HAP-1 (cell line): ENCODE data around the gene XYLT1.

ENCODE experiments used
- DNase-seq, 2 experiments: peaks; one replicate each; pipeline ENCODE4 v3.0.0-alpha.2; 2016 to 2020; ENCODE audit warnings: low spot score in 2 of 2
- H3K27me3 ChIP-seq: fragments of 250-450 bp; sonication (Bioruptor Pico); 2 replicates; pipeline ENCODE4 v1.5.1; 2020; ENCODE audit warnings: low read depth, mild to moderate bottlenecking, moderate library complexity
- H3K36me3 ChIP-seq: fragments of 250-450 bp; sonication (Bioruptor Pico); replicated peaks from 2 replicates; pipeline ENCODE4 v1.5.1; 2020; ENCODE audit warnings: mild to moderate bottlenecking
- H3K4me1 ChIP-seq: fragments of 250-450 bp; sonication (Bioruptor Pico); 2 replicates; pipeline ENCODE4 v1.5.1; 2020; ENCODE audit warnings: mild to moderate bottlenecking
- H3K4me3 ChIP-seq: fragments of 250-450 bp; sonication (Bioruptor Pico); 2 replicates; pipeline ENCODE4 v1.5.1; 2020; ENCODE audit warnings: mild to moderate bottlenecking, moderate library complexity
- H3K9me3 ChIP-seq: fragments of 250-450 bp; sonication (Bioruptor Pico); 2 replicates; pipeline ENCODE4 v1.5.1; 2020; ENCODE audit warnings: mild to moderate bottlenecking, moderate library complexity
- in situ Hi-C: fragments of 300-500 bp; cut with MboI; formaldehyde crosslinking; loops from 3 replicates; pipeline ENCODE4 v1.14.3; 2020; ENCODE audit warnings: low sequenced_read_pairs, inconsistent platforms, mixed read lengths

The XYLT1 gene

GRCh38 chr16:17265154-17265553 is 205.6 kb downstream of the XYLT1 start:
- H3K27me3 ChIP-seq = no peaks in the 10 kb centered on the region
- 0 out of 2 replicates have a peak, but pooled peaks cover 2% of the 10 kb centered on the region for H3K9me3 ChIP-seq
- H3K4me3 ChIP-seq = no peak overlapping the region
- in situ Hi-C loops = no loop called here
- DNase-seq = no peak
- H3K36me3 ChIP-seq = no peaks in the 10 kb centered on the region
- no peaks in the 10 kb centered on the region for H3K4me1 ChIP-seq

- no peak for DNase-seq
- Histone ChIP-seq H3K36me3 (no peaks in the 10 kb centered on the region), H3K9me3 (0 out of 2 replicates have a peak, but pooled peaks cover 2% of the 10 kb centered on the region), H3K27me3 (no peaks in the 10 kb centered on the region), H3K4me1 (no peaks in the 10 kb centered on the region), H3K4me3 (no peak overlapping the region)
- in situ Hi-C loops = no loop called here
Observed at GRCh38 chr16:17261197-17261858, 209.4 kb downstream of the XYLT1 start.

GRCh38 chr16:17260276-17260849 is 210.4 kb downstream of the XYLT1 start:
- in situ Hi-C loops = no loop called here
- DNase-seq = no peak
- no peaks in the 10 kb centered on the region for H3K36me3 ChIP-seq
- no peaks in the 10 kb centered on the region for H3K4me1 ChIP-seq
- no peaks in the 10 kb centered on the region for H3K27me3 ChIP-seq
- 0 out of 2 replicates have a peak, but pooled peaks cover 2% of the 10 kb centered on the region for H3K9me3 ChIP-seq
- H3K4me3 ChIP-seq = no peak overlapping the region

- in situ Hi-C loops = no loop called here
- Histone ChIP-seq H3K36me3 (no peaks in the 10 kb centered on the region), H3K27me3 (no peaks in the 10 kb centered on the region), H3K4me3 (no peak overlapping the region), H3K9me3 (0 out of 2 replicates have a peak, but pooled peaks cover 2% of the 10 kb centered on the region), H3K4me1 (no peaks in the 10 kb centered on the region)
- DNase-seq = no peak
Observed at GRCh38 chr16:17259751-17260270, 210.9 kb downstream of the XYLT1 start.

- in situ Hi-C loops = no loop called here
- Histone ChIP-seq H3K4me1 (no peaks in the 10 kb centered on the region), H3K36me3 (no peaks in the 10 kb centered on the region), H3K9me3 (peaks cover 2% of the 10 kb centered on the region; the same call in 1 of the 2 replicates), H3K27me3 (no peaks in the 10 kb centered on the region), H3K4me3 (no peak overlapping the region)
- no peak for DNase-seq
Observed at GRCh38 chr16:17258848-17259713, 211.7 kb downstream of the XYLT1 start.

GRCh38 chr16:17258077-17258599 is 212.6 kb downstream of the XYLT1 start:
- Histone ChIP-seq H3K36me3 (no peaks in the 10 kb centered on the region), H3K27me3 (no peaks in the 10 kb centered on the region), H3K4me3 (no peak overlapping the region), H3K4me1 (no peaks in the 10 kb centered on the region), H3K9me3 (peaks cover under 1% of the 10 kb centered on the region; the same call in 1 of the 2 replicates)
- in situ Hi-C loops = no loop called here
- no peak for DNase-seq

- in situ Hi-C loops = no loop called here
- H3K36me3 ChIP-seq = no peaks in the 10 kb centered on the region
- DNase-seq = no peak
- no peak overlapping the region for H3K4me3 ChIP-seq
- no peaks in the 10 kb centered on the region; the same call in 1 of the 2 replicates for H3K9me3 ChIP-seq
- H3K4me1 ChIP-seq = no peaks in the 10 kb centered on the region
- H3K27me3 ChIP-seq = no peaks in the 10 kb centered on the region
Observed at GRCh38 chr16:17257426-17258023, 213.2 kb downstream of the XYLT1 start.

- DNase-seq = no peak
- Histone ChIP-seq H3K9me3 (no peaks in the 10 kb centered on the region; the same call in 1 of the 2 replicates), H3K4me3 (no peak overlapping the region), H3K27me3 (no peaks in the 10 kb centered on the region), H3K4me1 (no peaks in the 10 kb centered on the region), H3K36me3 (no peaks in the 10 kb centered on the region)
- in situ Hi-C loops = no loop called here
Observed at GRCh38 chr16:17252701-17253100, 218.1 kb downstream of the XYLT1 start.

- in situ Hi-C loops = no loop called here
- DNase-seq = no peak
- no peaks in the 10 kb centered on the region; the same call in 1 of the 2 replicates for H3K9me3 ChIP-seq
- no peaks in the 10 kb centered on the region for H3K36me3 ChIP-seq
- no peaks in the 10 kb centered on the region for H3K27me3 ChIP-seq
- no peaks in the 10 kb centered on the region for H3K4me1 ChIP-seq
- H3K4me3 ChIP-seq = no peak overlapping the region
Observed at GRCh38 chr16:17252064-17252463, 218.7 kb downstream of the XYLT1 start.

GRCh38 chr16:17251496-17251895 is 219.3 kb downstream of the XYLT1 start:
- Histone ChIP-seq H3K9me3 (no peaks in the 10 kb centered on the region; the same call in 1 of the 2 replicates), H3K36me3 (no peaks in the 10 kb centered on the region), H3K4me3 (no peak overlapping the region), H3K4me1 (no peaks in the 10 kb centered on the region), H3K27me3 (no peaks in the 10 kb centered on the region)
- no peak for DNase-seq
- in situ Hi-C loops = no loop called here

- no peaks in the 10 kb centered on the region for H3K4me1 ChIP-seq
- no peaks in the 10 kb centered on the region for H3K36me3 ChIP-seq
- H3K27me3 ChIP-seq = no peaks in the 10 kb centered on the region
- in situ Hi-C loops = no loop called here
- no peaks in the 10 kb centered on the region; the same call in 1 of the 2 replicates for H3K9me3 ChIP-seq
- DNase-seq = no peak
- no peak overlapping the region for H3K4me3 ChIP-seq
Observed at GRCh38 chr16:17246974-17247732, 223.6 kb downstream of the XYLT1 start.

GRCh38 chr16:17246268-17246885 is 224.4 kb downstream of the XYLT1 start:
- H3K36me3 ChIP-seq = no peaks in the 10 kb centered on the region
- in situ Hi-C loops = no loop called here
- no peaks in the 10 kb centered on the region for H3K27me3 ChIP-seq
- no peak for DNase-seq
- H3K4me3 ChIP-seq = no peak overlapping the region
- no peaks in the 10 kb centered on the region for H3K4me1 ChIP-seq
- H3K9me3 ChIP-seq = no peaks in the 10 kb centered on the region; the same call in 1 of the 2 replicates
